H9 (cell line): ENCODE data around the gene PPARG. TPM values are rescaled to one million over a fixed set of nuclear protein-coding genes. Genes with fewer than 3 reads are reported as not detected.

Experiments used
- DNase-seq: peaks from one replicate; pipeline ENCODE4 v3.0.0-alpha.2; 2017
- H2AFZ ChIP-seq: one replicate; pipeline ENCODE4 v1.6.1; 2013; ENCODE audit warnings: mild to moderate bottlenecking, low read length, control low read depth, moderate library complexity
- H2AK5ac ChIP-seq: 2 replicates; pipeline ENCODE4 v1.6.1; 2013; ENCODE audit warnings: low read length, control low read depth, mixed read lengths; ENCODE audit not compliant: insufficient read length
- H2BK120ac ChIP-seq: one replicate; pipeline ENCODE4 v1.6.1; 2013; ENCODE audit warnings: low read depth, mild to moderate bottlenecking, low read length, control low read depth, inconsistent platforms; ENCODE audit not compliant: poor library complexity, severe bottlenecking
- H2BK12ac ChIP-seq: 2 replicates; pipeline ENCODE4 v1.6.1; 2013; ENCODE audit warnings: low read length, control low read depth, mixed read lengths, low read depth; ENCODE audit not compliant: insufficient read length
- H2BK15ac ChIP-seq: 2 replicates; pipeline ENCODE4 v1.6.1; 2013; ENCODE audit warnings: low read depth, low read length, control low read depth
- H2BK20ac ChIP-seq: one replicate; pipeline ENCODE4 v1.6.1; 2013; ENCODE audit warnings: low read depth, mild to moderate bottlenecking, low read length, control low read depth, inconsistent platforms; ENCODE audit not compliant: poor library complexity, severe bottlenecking
- H2BK5ac ChIP-seq: 2 replicates; pipeline ENCODE4 v1.6.1; 2013; ENCODE audit warnings: low read length, control low read depth, mixed read lengths; ENCODE audit not compliant: insufficient read length
- H3K14ac ChIP-seq: 2 replicates; pipeline ENCODE4 v1.6.1; 2013; ENCODE audit warnings: low read length, control low read depth; ENCODE audit not compliant: insufficient read depth
- H3K18ac ChIP-seq: 2 replicates; pipeline ENCODE4 v1.6.1; 2013; ENCODE audit warnings: low read depth, mild to moderate bottlenecking, mixed read lengths, low read length, control low read depth; ENCODE audit not compliant: insufficient read length
- H3K23ac ChIP-seq: 2 replicates; pipeline ENCODE4 v1.6.1; 2013; ENCODE audit warnings: low read length, control low read depth, mixed read lengths, low read depth; ENCODE audit not compliant: insufficient read length
- H3K23me2 ChIP-seq: 2 replicates; pipeline ENCODE4 v1.6.1; 2013; ENCODE audit warnings: low read depth, mild to moderate bottlenecking, mixed read lengths, low read length, control low read depth; ENCODE audit not compliant: insufficient read length, poor library complexity, severe bottlenecking
- H3K27ac ChIP-seq: 2 replicates; pipeline ENCODE4 v1.5.1; 2013; ENCODE audit warnings: low read length, control low read depth, mixed read lengths, low read depth; ENCODE audit not compliant: insufficient read length
- H3K27me3 ChIP-seq: 2 replicates; pipeline ENCODE4 v1.6.1; 2013; ENCODE audit warnings: low read length, control low read depth, inconsistent platforms; ENCODE audit not compliant: insufficient read depth
- H3K4ac ChIP-seq: 2 replicates; pipeline ENCODE4 v1.6.1; 2013; ENCODE audit warnings: low read depth, mild to moderate bottlenecking, control low read depth, inconsistent platforms, low read length, moderate library complexity
- H3K4me1 ChIP-seq: 2 replicates; pipeline ENCODE4 v1.6.1; 2013; ENCODE audit warnings: low read length, control low read depth, inconsistent platforms; ENCODE audit not compliant: insufficient read depth
- H3K4me2 ChIP-seq: 2 replicates; pipeline ENCODE4 v1.6.1; 2013; ENCODE audit warnings: low read length, control low read depth, mixed read lengths; ENCODE audit not compliant: insufficient read length, insufficient read depth
- H3K56ac ChIP-seq: 2 replicates; pipeline ENCODE4 v1.6.1; 2013; ENCODE audit warnings: low read depth, mild to moderate bottlenecking, mixed read lengths, low read length, control low read depth; ENCODE audit not compliant: insufficient read length
- H3K79me1 ChIP-seq: 2 replicates; pipeline ENCODE4 v1.6.1; 2013; ENCODE audit warnings: low read depth, mild to moderate bottlenecking, moderate library complexity, low read length, control low read depth, inconsistent platforms; ENCODE audit not compliant: insufficient read depth, poor library complexity, severe bottlenecking
- H3K79me2 ChIP-seq: 2 replicates; pipeline ENCODE4 v1.6.1; 2013; ENCODE audit warnings: low read length, control low read depth, inconsistent platforms; ENCODE audit not compliant: insufficient read depth
- H3K9ac ChIP-seq: 2 replicates; pipeline ENCODE4 v1.6.1; 2013; ENCODE audit warnings: low read length, control low read depth, mixed read lengths; ENCODE audit not compliant: insufficient read length; ENCODE audit errors: extremely low read depth
- H3K9me3 ChIP-seq: one replicate; pipeline ENCODE4 v1.6.1; 2013; ENCODE audit warnings: low read depth, low read length, inconsistent platforms; ENCODE audit not compliant: control insufficient read depth
- H3T11ph ChIP-seq: one replicate; pipeline ENCODE4 v1.6.1; 2013; ENCODE audit warnings: mild to moderate bottlenecking, low read length, control low read depth, inconsistent platforms
- H4K20me1 ChIP-seq: one replicate; pipeline ENCODE4 v1.6.1; 2013; ENCODE audit not compliant: control insufficient read depth, insufficient read length, insufficient read depth
- H4K5ac ChIP-seq: 2 replicates; pipeline ENCODE4 v1.6.1; 2013; ENCODE audit warnings: low read depth, mild to moderate bottlenecking, mixed read lengths, low read length, control low read depth; ENCODE audit not compliant: insufficient read length
- H4K8ac ChIP-seq: replicated peaks from 2 replicates; pipeline ENCODE4 v1.6.1; 2013; ENCODE audit warnings: low read length, control low read depth, mixed read lengths, low read depth; ENCODE audit not compliant: insufficient read length
- H4K91ac ChIP-seq: 2 replicates; pipeline ENCODE4 v1.6.1; 2013; ENCODE audit warnings: low read depth, mild to moderate bottlenecking, moderate library complexity, mixed read lengths, low read length, control low read depth; ENCODE audit not compliant: insufficient read length
- H3K27ac Mint-ChIP-seq, 3 experiments: 2 replicates in 2 of 3; 3 replicates in 1 of 3; pipeline ENCODE4 v1.8.0; 2020 to 2021; ENCODE audit warnings: mixed read lengths in 3 of 3, mild to moderate bottlenecking in 1 of 3, moderate library complexity in 1 of 3
- H3K27me3 Mint-ChIP-seq: 2 replicates; pipeline ENCODE4 v1.8.0; 2021; ENCODE audit warnings: low read depth, mild to moderate bottlenecking, moderate library complexity, mixed read lengths
- H3K36me3 Mint-ChIP-seq, 3 experiments: 2 replicates in 2 of 3; 3 replicates in 1 of 3; pipeline ENCODE4 v1.8.0; 2020 to 2021; ENCODE audit warnings: low read depth in 3 of 3, mixed read lengths in 3 of 3; ENCODE audit not compliant: insufficient read depth in 1 of 3
- H3K4me1 Mint-ChIP-seq, 2 experiments: 2 replicates each; pipeline ENCODE4 v1.8.0; 2020; ENCODE audit warnings: mixed read lengths in 2 of 2
- H3K4me3 Mint-ChIP-seq, 2 experiments: 2 replicates in 1 of 2; 3 replicates in 1 of 2; pipeline ENCODE4 v1.8.0; 2020 to 2021; ENCODE audit warnings: mild to moderate bottlenecking in 2 of 2, mixed read lengths in 2 of 2, moderate library complexity in 1 of 2
- H3K9me3 Mint-ChIP-seq, 2 experiments: 2 replicates in 1 of 2; 3 replicates in 1 of 2; pipeline ENCODE4 v1.8.0; 2020; ENCODE audit warnings: mild to moderate bottlenecking in 2 of 2, mixed read lengths in 2 of 2, moderate library complexity in 1 of 2
- CTCF ChIP-seq: fragments of 200-600 bp; sonication (generic); conservative IDR thresholded peaks from 3 replicates; pipeline ENCODE4 v1.8.0; 2021; ENCODE audit warnings: antibody characterized with exemption, mild to moderate bottlenecking
- WGBS: extraction: QIAGEN DNeasy Blood & Tissue Kit; methylation state at CpG from one replicate; pipeline ENCODE4 v1.1.7; 2013; ENCODE audit warnings: missing lambda C conversion rate, low lambda C conversion rate, mixed read lengths; ENCODE audit not compliant: insufficient read length; ENCODE audit errors: extremely low coverage; 5-methylcytosine and 5-hydroxymethylcytosine counted together
- total RNA-seq: library from RNA; stranded (reverse); gene quantifications from 2 replicates; pipeline ENCODE4 v1.2.1, GENCODE V29; 2021

Gene PPARG
- total RNA-seq, 1 experiment from 2014 or later, result 0.42 TPM

GRCh38 chr3:12351145-12351544 is 62.3 kb downstream of the PPARG start:
- Histone ChIP-seq H3K27me3 (no peaks in the 10 kb centered on the region), H2AK5ac (no peak overlapping the region), H3K4me1 (peaks cover 3% of the 10 kb centered on the region; the same call in 1 of the 2 replicates), H4K5ac (no peak overlapping the region), H2BK20ac (no peak overlapping the region), H3K9me3 (no peaks in the 10 kb centered on the region), H4K20me1 (no peaks in the 10 kb centered on the region), H3K18ac (no peak overlapping the region), H3K4ac (no peak overlapping the region), H2BK15ac (no peak overlapping the region), H3K14ac (no peak overlapping the region), H3K27ac (no peak overlapping the region), H3T11ph (no peak overlapping the region), H2BK5ac (no peak overlapping the region), H2BK12ac (no peak overlapping the region), H3K79me1 (no peaks in the 10 kb centered on the region), H3K56ac (no peak overlapping the region), H3K9ac (no peak overlapping the region), H3K23ac (no peak overlapping the region), H3K79me2 (no peaks in the 10 kb centered on the region), H3K4me2 (no peak overlapping the region), H4K91ac (no peak overlapping the region), H2BK120ac (no peak overlapping the region), H4K8ac (no peak overlapping the region), H3K23me2 (no peaks in the 10 kb centered on the region), H2AFZ (no peak overlapping the region)
- H3K4me1 Mint-ChIP-seq, result peaks cover 5 to 6% of the 10 kb centered on the region in 2 experiments
- H3K9me3 Mint-ChIP-seq, result no peaks in the 10 kb centered on the region
- no CpG with 5 or more reads among the region's 4 CpGs for WGBS
- no peak for TF ChIP-seq CTCF
- peaks cover 7% of the 10 kb centered on the region for H3K27me3 Mint-ChIP-seq
- H3K27ac Mint-ChIP-seq, result no peak overlapping the region
- no peaks in the 10 kb centered on the region for H3K36me3 Mint-ChIP-seq
- no peak for DNase-seq
- H3K4me3 Mint-ChIP-seq, result no peak overlapping the region
